Mucosa of gallbladder (tissue), 1 donor: Measurements from ENCODE around the gene BPI. TPM values are rescaled to one million over a fixed set of nuclear protein-coding genes. Genes with fewer than 3 reads are reported as not detected.
"Not testable (repeated sequence)": the region's sequence is repeated elsewhere in the genome, so short reads cannot be mapped to it uniquely, and the experiment has no call there.

Source experiments
- DNase-seq: peaks from one replicate; pipeline ENCODE4 v3.0.0-alpha.2; 2020; ENCODE audit warnings: low spot score
- total RNA-seq: library from RNA; stranded (reverse); gene quantifications from one replicate; pipeline ENCODE4 v1.2.1, GENCODE V29; 2021
- donor health status: DM: no; HTN: no; CAD: no.

BPI gene
- total RNA-seq, result 0.72 TPM

DNA sequence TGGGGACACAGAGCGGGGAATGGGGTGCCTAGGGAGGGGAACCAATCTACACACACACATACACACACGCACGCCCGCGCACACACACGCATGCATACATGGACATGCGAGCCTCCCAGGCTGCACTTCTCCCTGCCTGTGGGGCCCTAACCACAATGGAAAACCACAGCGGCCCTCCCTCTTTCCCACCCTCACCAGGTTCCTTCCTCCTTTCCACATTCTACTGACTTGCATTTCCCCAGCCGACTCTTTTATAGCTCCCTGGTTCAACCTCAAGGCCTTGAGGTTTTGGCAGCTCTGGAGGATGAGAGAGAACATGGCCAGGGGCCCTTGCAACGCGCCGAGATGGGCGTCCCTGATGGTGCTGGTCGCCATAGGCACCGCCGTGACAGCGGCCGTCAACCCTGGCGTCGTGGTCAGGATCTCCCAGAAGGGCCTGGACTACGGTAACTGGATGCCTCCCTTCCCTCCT is at the start of gene BPI:
Gene BPI (plus strand): TSS at position 249 of the 472 bp plus-strand sequence. CDS start 68 bp downstream, at position 317.
- DNase-seq, result peak; percentile 12

DNA sequence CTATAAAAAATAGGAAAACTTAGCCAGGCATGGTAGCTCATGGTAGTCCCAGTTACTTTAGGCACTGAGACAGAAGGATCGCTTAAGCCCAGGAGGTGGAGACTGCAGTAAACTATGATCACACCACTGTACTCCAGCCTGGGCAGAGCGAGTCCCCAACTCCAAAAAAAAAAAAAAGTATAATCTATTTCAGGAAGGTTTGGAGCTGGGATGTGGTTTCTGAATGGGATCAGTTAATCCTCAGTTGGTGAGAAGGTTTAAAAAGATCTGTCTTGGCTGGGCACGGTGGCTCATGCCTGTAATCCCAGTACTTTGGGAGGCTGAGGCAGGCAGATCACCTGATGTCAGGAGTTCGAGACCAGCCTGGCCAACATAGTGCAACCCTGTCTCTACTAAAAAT is 49.3 kb upstream of the BPI start:
- not testable (repeated sequence) for DNase-seq

DNA sequence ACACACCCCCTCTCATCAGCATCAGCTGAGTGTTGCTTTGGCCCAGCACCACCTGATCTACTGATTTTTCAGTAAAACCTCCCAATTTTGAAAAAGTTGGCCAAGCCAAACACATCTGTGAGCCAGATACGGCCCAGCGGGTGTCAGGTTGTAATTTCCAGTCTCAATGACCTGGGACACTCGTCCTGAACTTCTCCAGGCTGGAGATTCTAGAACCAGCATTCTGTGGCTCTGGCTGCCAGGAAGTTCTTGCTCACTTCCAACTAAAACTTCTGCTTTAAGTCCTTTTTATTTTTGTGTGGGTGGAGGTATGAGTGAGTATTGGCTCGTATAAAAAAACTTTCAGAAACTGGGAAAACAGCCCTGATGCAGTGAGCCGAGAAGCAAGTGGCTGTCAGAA is 48.6 kb upstream of the BPI start:
- DNase-seq, result no peak

DNA sequence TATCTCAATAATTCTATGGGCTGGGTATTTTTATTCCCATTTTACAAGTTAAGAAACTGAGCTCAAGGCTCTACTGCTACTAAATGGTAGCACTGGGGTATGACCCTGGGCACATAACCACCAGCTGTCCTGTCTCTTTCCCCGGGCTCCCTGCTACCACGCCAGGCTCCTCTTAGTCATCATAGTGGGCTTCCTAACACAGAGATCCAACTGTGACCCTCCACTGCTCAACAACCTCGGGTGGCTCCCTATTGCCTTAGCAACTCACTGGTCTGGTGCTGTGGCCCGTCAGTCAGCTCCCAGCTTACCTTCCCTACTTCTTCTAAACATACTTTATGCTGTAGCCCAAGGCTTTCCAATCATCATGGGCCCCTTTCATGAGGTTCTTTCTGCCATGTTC is 47.9 kb upstream of the BPI start:
- DNase-seq, result no peak

DNA sequence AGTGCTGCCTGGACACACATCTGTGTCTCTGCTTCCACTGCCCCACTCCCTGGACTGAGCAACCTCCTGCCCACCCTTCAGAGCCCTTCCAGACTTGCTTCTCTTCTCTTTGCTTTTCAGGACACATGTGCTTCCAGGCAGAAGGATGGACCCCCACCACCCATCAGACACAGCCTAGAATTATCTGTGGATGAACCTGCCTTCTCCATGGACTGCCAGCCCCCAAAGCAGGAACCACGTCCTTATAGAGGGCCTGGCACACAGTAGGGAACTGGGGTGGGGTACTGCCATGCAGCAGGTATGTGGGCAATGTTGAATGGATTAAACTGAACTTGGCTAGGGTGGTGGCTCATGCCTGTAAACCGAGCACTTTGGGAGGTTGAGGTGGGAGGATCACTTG is 47.0 kb upstream of the BPI start:
- DNase-seq, result no peak

DNA sequence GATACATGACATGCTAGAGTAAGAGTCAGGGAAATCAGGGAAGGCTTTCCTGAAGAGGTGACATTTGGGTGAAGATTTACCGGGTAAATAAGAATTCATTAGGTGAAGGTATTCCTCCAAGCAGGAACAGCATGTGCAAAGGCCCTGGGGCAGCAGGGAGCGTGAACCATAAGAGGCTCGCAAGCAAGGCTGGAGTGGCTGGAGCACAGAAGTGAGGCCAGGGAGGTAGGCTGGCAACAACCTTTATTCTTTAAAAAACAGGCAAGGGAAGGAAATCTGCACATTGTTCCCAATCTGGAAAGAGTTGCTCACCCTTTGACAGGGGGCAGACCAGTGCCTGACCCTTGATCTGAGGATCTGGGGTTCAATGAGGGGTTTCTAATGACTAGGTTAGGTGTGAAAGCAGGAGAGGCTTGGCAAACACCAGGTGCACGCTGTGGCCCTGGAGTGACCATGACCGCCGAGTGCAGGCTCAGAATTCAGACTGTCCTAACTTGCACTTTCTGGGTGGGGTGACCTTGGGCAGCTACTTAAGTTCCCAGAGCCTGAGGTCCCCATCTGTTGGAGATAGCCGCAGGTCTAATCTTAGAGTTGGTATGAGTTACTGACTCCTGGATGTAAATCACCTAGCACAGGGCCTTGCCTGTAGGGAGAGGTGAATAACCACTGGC is 45.3 kb upstream of the BPI start:
- no peak for DNase-seq

DNA sequence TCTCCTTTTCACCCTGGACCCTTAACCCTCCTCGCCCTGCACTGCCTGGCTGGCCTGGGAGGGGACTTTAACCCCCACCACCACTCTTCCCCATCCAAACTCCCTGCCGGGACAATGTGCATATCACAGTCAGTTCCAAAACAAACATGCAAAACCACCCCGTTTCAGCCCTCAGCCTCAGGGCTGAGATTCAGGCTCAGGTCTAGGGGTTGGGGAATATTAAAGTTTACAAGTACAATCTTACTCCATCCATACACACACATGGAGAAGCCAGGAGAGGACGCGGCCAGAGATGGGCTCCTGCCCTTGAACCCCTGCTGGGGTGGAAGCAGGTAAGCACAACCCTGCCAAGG is 44.0 kb upstream of the BPI start:
- no peak for DNase-seq

DNA sequence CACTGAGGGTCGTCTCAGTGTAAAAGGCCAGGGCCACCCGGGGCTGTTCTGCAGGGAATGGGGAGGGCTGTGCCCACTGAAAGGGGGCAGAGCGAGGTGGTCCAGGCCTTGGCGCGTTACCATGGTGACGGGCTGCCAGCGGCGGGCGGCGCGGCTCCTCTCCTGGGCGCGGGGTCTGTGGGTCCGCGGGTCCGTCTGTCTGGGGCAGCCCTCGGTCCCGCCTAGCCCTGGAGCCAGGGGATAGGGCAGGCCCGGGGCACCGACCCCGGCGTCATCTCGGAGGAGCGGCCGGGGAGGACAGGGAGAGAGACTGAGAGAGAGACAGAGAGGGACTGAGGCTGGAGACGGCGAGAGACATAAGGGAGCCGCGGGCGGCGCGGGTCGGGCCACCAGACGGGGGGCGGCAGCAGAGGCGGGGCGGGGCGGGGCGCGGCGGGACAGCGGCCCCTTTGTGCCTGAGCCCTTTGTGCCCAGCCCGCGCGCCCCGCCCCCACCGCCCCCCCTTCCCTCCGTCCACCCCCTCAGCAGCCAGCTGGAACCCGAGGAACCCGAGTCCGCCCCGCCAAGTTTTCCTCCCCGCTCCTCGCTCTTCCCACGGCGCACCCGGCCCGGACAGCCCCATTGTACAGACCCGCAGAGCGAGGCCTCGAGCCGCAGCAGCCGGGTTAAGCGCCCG is 43.4 kb upstream of the BPI start, which contains the start of gene KIAA1755:
Gene KIAA1755 (minus strand): TSS at position 358 of the 676 bp plus-strand sequence. CDS start 235 bp downstream, at position 123.
- DNase-seq, result no peak

DNA sequence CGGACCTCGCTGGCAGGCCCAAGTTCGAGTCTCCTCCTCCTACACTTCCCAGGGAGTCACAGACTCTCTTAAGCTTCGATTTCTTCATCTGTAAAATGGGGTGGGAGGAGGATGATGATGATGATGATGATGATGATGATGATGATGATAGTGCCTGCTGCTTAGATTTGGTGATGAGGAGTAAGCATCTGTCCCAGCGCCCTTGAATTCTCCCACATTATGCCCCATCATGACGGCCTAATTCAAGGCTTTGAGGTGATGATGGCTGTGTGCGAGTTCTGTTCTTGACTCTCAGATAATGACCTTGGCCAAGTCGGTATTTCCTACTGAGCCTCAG is 42.9 kb upstream of the BPI start:
- no peak for DNase-seq

DNA sequence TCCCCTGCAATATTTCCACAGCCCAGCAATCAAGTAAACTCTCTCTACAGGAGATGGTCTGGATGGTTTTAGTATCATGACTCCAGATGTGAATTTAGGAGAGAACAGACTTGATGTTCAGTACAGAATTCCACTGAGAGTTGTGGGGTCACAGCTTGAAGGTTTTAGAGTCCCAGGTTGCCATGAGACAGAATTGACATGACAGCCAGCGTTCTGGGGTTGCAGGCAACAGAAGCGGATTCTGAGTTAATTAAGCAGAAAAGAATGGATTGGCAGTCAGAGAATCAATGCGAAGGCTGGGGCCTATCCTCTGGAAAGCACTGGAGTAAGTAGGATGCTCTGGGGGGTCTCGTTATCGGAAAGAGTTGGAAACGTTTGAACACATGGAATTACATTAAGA is 41.0 kb upstream of the BPI start:
- DNase-seq, result no peak

DNA sequence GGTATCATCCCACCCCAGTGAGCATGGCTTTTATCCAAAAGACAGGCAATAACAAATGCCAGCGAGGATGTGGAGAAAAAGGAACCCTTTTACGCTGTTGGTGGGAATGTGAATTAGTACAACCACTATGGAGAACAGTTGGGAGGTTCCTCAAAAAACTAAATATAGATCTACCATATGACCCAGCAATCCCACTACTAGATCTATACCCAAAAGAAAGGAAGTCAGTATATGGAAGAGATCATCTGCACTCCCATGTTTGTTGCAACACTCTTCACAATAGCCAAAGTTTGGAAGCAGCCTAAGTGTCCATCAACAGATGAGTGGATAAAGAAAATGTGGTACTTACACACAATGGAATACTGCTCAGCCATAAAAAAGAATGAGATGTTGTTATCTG is 37.5 kb upstream of the BPI start:
- DNase-seq, result no peak

DNA sequence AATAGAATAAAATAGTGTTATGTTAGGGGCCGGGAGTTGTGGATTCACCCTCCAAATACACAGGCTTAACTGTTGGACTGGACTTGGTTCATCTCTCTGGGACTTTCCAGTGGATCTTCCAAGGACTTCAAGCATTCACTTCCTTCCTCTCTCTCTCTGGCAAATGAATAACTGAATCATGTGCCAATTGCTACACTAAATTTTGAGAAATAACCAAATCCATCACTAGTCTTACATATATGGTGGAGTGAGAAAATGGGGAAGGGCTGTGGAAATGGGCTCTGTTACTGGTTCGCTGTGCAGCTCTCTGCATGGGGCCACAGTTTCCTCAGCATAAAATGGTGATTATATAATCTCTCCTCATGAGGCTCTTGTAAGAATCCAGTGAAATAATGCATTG is 36.7 kb upstream of the BPI start:
- no peak for DNase-seq

DNA sequence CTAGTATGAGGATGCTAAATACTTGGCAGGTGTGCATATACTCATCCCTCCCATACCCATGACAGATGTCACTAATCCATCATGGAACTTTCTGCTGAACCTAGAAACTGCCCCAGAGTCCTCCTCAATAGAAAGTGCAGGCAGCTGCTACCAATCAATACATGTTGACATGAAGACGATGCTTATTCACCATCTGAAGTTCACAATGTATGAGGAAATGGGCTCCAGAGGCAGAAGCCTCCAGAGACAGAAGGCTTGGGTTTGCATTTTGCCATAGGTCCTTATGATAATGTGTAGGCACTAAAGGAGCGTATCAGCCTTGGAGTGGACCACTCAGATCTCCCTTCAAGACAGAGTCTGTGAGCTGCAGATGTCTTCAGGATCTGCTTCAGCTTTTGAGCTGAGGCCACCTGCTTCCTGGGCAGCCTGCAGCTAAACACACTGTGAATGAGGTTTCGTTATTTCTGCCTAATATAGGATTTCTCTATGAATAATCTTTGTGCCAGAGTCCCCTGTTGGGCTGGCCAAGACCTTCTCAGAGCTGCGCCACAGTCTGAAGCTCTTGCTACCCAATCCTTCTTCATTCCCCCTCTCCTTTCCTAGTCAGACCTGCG is 35.9 kb upstream of the BPI start:
- DNase-seq, result no peak

DNA sequence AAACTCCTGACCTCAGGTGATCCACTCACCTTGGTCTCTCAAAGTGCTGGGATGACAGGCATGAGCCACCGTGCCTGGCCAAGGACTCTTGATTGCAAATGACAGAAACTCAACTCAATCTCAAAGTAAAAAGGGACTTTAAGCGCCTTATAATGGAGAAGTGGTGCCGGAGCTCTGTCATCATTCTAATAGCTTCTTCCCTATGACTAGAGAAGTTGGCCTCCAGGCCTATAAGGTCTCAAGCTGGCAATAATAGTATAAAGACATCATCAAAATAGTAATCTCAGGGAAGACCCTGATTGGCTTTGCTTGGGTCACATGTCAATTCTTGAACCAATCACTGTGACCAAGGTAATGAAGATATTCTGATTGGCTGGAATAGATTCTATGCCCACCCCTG is 34.9 kb upstream of the BPI start:
- DNase-seq, result no peak

DNA sequence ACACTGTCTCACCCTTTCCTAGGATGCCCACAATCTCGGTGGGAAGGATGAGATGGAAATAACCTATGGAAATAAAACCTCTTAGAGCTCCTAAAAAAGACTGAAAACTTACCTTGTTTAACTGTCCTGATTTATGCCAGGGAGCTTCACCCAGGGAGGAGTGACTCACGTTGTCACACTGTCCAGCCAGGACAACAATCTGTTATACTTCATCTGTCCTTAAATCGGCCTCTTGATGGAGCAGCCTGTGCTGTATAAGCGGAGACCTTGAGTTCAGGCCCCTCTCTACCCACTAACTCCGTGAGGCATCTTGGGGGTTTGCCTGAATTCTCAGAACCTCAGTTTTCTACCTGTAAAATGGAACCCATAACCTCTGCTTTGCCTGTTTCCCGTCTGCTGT is 34.2 kb upstream of the BPI start:
- no peak for DNase-seq

DNA sequence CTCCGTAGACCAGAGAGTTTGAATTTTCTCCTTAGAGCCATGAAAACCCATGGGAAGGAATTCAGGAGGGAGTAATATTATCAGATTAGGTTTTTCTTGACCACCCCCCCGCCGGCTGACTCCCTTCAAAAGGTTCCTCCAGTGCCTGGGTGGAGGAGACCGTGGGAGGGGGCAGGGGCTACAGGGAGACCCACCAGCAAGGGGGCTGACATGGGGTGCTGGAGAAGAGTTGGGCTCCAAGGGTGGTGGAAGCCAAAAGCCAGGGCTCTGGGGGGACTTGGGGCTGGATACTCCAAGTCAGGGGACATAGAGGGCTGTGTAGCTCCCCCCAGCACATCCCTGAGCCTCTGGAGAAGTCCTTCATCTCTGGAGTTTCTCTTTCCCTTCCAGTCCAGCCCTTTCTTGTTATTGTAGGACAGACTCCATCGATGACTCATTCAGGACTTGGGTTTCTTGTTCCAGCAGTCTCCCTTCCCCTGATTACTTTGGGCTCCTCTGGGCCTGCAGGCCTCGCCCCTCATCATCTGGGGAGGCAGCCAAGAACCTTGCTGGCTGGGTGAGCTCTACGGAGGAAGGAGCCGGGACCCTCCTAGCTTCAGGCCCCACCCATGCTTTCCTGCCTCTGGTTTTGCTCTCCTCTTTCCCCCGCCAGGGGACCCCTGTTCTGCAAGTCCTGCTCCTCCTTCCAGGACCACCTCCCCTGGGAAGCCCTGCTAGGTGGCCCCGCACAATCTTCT is 32.9 kb upstream of the BPI start:
- DNase-seq, result peak; percentile 22

DNA sequence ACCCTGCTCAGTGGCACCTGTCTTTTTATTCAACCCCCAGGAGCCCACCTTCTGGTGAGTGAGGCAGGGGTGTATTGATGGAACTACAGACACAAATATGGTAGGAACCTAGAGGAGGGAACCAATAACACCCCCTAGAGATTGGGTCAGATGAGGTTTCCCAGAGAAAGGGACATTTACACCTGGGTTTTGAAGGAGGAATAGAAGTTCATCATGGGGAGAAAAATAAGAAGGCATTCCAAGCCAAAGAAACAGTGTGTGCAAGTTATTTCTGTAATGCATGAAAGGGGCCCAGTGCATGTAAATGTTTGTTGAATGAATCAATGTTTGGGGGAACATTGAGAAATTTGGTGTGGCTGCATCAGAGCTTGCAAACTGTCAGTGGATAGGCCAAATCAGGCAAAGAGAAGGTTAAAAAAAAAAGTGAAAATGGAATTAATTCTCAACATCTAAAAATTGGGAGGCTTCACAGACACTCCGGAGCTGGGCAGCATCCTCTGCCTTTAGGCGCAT is 32.3 kb upstream of the BPI start:
- no peak for DNase-seq

DNA sequence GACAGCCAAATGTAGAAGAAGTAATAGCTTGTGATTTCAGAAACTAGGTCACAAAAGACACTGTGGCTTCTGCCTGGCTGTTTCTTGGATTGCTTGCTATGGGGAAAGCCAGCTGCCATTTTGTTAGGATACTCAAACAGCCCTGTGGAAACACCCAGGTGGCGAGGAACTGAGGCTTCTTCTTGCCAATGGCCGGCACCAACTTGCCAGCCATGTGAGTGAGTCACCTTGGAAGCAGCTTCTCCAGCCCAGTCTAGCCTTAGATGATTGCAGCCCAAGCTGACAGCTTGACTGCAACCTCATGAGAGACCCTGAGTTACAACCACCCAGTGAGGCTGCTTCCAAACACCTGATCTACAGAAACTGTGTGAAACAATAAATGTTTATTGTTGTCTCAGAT is 31.6 kb upstream of the BPI start:
- no peak for DNase-seq

DNA sequence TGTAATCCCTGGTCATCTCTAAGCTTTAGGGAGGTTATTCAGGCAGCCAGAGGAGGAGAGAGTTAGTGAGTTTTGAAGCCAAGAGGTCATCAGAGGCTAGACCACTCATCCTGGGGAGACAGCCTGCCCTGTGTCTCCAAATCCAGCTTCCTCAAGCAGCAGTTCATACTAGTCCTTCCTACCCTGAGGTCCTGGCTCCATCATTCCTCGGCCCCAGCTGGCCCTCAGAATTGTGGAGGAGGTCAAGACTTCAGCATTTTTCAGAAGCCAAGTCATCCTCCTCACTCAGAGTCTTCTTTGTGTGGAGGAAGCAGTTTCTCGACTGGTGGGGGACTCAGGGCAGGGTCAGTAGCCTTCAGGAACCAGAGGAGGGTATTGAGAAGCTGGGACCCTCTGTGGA is 31.0 kb upstream of the BPI start:
- no peak for DNase-seq

DNA sequence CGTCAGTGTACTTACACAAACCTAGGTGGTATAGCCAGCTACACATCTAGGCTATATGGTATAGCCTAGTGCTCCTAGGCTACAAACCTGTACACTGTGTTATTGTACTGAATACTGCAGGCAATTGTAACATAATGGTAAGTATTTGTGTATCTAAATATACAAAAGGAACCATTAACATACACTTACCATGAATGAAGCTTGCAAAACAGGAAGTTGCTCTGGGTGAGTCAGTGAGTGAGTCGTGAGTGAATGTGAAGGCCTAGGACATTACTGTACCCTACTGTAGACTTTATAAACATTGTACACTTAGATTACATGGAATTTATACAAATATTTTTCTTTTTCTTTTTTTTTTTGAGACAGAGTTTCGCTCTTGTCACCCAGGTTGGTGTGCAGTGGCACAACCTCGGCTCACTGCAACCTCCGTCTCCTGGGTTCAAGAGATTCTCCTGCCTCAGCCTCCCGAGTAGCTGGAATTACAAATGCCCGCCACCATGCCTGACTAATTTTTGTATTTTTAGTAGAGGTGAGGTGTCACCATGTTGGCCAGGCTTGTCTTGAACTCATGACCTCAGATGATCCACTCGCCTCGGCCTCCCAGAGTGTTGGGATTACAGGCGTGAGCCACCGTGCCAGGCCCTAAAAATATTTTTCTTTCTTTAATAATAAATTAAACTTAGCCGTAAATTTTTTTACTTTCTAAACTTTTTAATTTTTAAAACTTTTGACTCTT is 28.0 kb upstream of the BPI start:
- no peak for DNase-seq

DNA sequence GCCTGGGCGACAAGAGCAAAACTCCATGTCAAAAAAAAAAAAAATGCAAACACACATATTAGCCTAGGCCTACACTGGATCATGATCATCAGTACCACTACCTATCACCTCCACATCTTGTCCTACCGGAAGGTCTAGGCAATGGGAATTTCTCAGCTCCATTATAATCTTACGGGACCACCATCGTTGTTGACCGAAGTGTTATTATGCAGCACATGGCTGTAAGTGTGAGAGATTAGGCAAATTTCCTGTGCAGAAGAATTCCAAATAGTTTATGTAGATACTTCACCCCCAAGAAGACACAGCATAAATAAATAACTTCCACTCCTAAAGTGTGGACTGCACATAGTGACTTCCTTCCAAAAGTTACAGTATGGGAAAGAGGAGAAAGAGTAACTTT is 26.7 kb upstream of the BPI start:
- DNase-seq, result no peak

DNA sequence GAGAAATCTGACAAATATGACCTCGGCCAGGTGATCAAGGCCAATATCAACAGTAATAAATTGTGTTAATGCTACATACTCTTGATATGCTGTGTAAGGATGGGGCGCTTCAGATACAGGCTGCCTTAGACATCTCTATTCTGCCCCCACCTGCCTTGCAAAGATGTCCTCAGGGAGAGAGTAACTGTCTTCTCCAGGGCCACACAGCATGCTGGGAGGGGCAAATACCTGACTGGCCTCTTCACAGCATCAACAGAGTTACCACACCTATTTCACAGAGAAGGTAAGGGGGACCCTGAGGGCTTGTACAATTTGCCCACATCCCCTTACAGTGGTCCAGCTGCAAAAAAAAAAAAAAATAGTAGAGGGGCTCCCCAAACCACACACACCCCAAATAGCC is 26.3 kb upstream of the BPI start:
- no peak for DNase-seq
